IgD-negative memory B cell (primary cell): ENCODE results near the gene TMEM164. TPM values are rescaled to one million over a fixed set of nuclear protein-coding genes. Genes with fewer than 3 reads are reported as not detected.

Experiments
- H3K27ac Mint-ChIP-seq, 3 donors: one replicate each; pipeline ENCODE4 v1.8.0; 2020 to 2022; ENCODE audit warnings: mild to moderate bottlenecking in 3 of 3, mixed read lengths in 3 of 3, moderate library complexity in 1 of 3
- H3K27me3 Mint-ChIP-seq: one replicate; pipeline ENCODE4 v1.8.0; 2021; ENCODE audit warnings: mixed read lengths
- H3K36me3 Mint-ChIP-seq: one replicate; pipeline ENCODE4 v1.8.0; 2020; ENCODE audit warnings: mild to moderate bottlenecking, mixed read lengths
- H3K4me1 Mint-ChIP-seq, 3 donors: one replicate each; pipeline ENCODE4 v1.8.0; 2020 to 2022; ENCODE audit warnings: mixed read lengths in 3 of 3, mild to moderate bottlenecking in 1 of 3
- H3K4me3 Mint-ChIP-seq, 4 donors: one replicate each; pipeline ENCODE4 v1.8.0; 2020 to 2022; ENCODE audit warnings: mild to moderate bottlenecking in 4 of 4, mixed read lengths in 4 of 4, moderate library complexity in 3 of 4
- H3K9me3 Mint-ChIP-seq, 3 donors: one replicate each; pipeline ENCODE4 v1.8.0; 2020 to 2021; ENCODE audit warnings: mixed read lengths in 3 of 3, mild to moderate bottlenecking in 1 of 3
- polyA plus RNA-seq: library from polyadenylated mRNA; unstranded; fragments of 300-500 nt; fragmentation: Illumina TruSeq; gene quantifications from one replicate; pipeline ENCODE4 v1.2.3, GENCODE V29; 2021

TMEM164 gene
- polyA plus RNA-seq, 1 donor from 2014 or later: 1.4 TPM

DNA sequence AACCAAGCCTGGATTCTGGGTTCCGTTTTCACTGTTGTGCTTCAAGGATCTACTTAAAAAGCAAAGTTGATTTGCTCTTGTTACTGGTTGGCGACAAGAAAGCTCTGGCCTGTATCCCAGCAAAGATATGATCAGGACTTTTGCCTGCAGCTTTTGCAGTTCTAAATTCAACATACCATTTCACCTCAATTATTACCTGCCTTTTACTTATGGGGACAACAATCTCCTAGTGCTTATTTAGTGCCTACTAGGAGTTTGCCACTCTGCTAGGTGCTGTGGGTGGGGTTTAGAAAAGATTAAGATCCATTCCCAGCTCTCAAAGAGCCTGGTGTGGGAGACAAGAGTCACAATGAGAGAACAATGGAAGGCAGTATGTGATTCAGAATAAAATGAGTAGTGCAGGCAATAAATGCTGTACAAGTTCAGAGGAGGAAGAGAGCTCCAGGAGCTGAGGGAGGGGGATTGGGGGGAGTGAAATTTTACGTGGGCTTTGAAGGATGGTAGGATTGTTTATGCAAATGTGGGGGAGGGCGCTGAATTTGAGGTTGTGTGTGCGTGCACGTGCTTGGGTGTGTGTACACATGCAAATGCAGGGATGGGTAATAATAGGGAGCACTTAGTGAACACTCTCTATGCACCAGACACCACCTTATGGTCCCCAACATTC lies 5.0 kb upstream of the TMEM164 start:
- no peak overlapping the region for H3K4me3 Mint-ChIP-seq
- no peaks in the 10 kb centered on the region for H3K9me3 Mint-ChIP-seq
- peaks cover 0 to 7% (median 2%) of the 10 kb centered on the region in 3 donors for H3K4me1 Mint-ChIP-seq

DNA sequence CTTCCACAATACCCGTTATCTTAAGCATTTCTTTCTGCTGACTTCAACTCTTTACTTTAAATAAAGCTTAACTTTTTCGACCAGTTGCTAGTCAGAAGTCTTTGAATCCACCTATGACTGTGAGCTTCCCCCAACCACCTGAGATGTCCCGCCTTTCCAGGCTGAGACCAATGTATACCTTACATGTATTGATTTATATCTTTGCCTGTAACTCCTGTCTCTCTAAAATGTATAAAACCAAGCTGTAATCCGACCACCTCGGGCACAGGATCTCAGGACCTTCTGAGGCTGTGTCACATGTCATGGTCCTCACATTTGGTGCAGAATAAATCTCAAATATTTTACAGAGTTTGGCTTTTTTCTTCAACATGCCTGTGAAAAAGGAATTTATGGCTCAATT lies 2.9 kb upstream of the TMEM164 start:
- Mint-ChIP-seq H3K27me3 (no peaks in the 10 kb centered on the region), H3K4me3 (no peak overlapping the region), H3K9me3 (no peaks in the 10 kb centered on the region), H3K4me1 (peaks cover 6 to 10% (median 6%) of the 10 kb centered on the region in 3 donors), H3K27ac (no peak overlapping the region), H3K36me3 (peaks cover 2% of the 10 kb centered on the region)

More for the DNA sequence above, 5.0 kb upstream of the TMEM164 start:
- Mint-ChIP-seq H3K36me3 (no peaks in the 10 kb centered on the region), H3K27me3 (no peaks in the 10 kb centered on the region), H3K27ac (no peak overlapping the region)

DNA sequence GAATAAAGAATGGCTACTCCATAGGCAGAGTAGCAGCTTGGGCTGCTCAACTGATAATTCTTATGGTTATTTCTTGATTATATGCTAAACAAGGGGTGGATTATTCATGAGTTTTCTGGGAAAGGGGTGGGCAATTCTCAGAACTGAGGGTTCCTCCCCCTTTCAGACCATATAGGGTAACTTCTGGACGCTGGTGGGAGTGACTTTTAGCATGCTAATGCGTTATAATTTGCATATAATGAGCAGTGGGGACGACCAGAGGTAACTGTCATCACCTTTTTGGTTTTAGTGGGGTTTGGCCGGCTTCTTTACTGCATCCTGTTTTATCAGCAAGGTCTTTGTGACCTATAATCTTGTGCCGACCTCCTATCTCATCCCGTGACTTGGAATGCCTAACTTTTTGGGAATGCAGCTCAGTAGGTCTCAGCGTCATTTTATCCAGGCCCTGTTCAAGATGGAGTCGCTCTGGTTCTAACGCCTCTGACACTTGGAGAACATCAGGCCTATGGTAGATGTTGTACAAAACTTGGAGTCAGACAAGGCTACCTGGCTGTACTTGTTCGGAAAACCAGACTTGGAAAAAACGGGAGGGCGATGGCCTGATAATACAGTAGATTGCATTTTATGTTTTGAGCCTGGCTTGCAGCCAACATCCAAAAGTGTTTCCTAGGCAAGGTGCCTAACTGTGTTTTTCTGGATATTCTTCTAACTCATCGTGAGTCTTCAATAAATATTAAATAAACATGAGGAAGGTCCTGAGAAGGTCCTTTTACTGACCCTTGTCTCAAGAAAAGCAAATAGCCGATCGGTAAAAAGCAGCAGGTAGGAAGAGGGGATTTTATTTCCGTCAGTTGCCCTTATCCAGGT lies 1.8 kb upstream of the TMEM164 start:
- H3K4me1 Mint-ChIP-seq: peaks cover 6 to 14% (median 8%) of the 10 kb centered on the region in 3 donors
- peaks cover 4% of the 10 kb centered on the region for H3K36me3 Mint-ChIP-seq
- no peaks in the 10 kb centered on the region for H3K27me3 Mint-ChIP-seq
- H3K9me3 Mint-ChIP-seq: no peaks in the 10 kb centered on the region
- H3K4me3 Mint-ChIP-seq: peak overlapping the region in 2 of 4 donors; percentile 11 to 47
- peak overlapping the region in 2 of 3 donors; percentile 10 to 91 for H3K27ac Mint-ChIP-seq

DNA sequence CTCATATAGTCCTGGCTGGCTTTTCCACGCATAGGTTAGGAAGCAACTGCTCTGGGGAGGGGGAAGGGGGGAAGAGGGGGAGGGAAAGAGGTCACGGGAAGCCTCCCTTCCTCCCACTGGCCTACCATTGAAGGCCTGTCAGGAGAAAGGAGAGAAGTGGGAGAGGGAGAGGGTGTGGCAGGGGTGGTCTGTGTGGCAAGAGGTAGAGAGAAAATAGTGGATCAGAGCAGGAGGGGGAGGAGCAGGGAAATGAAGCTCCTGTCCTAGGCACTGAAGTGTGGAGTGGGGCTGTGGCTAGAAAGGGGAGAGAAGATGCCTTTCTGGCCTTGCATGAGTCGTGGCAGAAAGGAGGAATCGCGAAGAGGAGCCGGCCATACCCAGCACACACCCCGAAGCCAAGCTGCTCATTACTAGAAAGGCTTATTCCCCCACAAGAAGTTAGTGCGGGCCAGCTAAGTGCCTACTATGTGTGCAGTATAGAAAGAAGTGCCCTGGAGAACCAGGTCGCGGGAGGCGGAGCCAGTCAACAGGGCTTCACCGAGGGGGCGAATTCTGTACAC lies 1.1 kb upstream of the TMEM164 start:
- Mint-ChIP-seq H3K9me3 (no peaks in the 10 kb centered on the region), H3K4me1 (peaks cover 9 to 14% (median 13%) of the 10 kb centered on the region in 3 donors), H3K36me3 (peaks cover 4% of the 10 kb centered on the region), H3K4me3 (peak overlapping the region; percentile 60 to 97 (median 90)), H3K27me3 (no peaks in the 10 kb centered on the region), H3K27ac (peak overlapping the region; percentile 11 to 91 (median 65))

DNA sequence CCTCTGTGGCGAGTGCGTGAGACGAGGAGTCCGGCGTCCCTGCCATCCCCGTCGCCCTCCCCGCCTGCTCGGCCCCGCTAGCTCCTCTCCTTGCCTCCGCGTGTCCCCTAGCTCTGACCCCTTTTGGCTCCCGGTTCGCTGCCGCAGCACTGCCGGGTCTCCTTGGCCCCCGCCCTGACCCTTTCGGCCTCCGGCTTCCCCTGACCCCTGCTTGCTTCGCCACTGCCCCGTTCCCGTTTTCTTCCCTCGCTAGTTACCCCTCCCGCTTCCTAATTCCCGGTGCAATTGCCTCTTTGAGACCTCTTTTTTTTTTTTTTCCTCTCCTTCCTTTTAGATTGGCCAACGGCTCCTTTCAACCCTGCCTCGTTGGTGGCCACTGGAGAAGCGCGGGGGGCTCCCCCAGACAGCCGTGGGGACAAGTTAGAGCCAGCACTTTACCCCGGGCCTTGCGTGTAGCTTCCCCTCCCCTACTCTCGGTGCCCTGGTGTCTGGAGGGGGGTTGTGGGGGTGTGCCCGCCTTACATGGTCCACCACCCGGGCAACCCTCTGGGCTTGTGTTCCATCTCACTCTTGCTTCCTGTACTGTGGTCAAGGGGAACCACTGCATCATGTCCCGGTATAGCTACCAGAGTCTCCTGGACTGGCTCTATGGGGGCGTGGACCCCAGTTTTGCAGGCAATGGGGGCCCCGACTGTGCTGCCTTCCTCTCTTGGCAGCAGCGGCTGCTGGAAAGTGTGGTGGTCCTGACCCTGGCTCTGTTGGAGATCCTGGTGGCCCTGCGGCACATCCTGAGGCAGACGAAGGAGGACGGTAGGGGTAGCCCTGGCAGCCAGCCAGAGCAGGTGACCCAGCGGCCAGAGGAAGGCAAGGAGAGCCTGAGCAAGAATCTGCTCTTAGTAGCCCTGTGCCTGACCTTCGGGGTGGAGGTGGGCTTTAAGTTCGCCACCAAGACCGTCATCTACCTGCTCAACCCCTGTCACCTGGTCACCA lies 548 bp downstream of the TMEM164 start:
- Mint-ChIP-seq H3K4me3 (peak overlapping the region; percentile 82 to 94 (median 93)), H3K27ac (peak overlapping the region in 2 of 3 donors; percentile 67 to 91), H3K36me3 (peaks cover 4% of the 10 kb centered on the region), H3K9me3 (no peaks in the 10 kb centered on the region), H3K4me1 (peaks cover 10 to 19% (median 15%) of the 10 kb centered on the region in 3 donors), H3K27me3 (no peaks in the 10 kb centered on the region)

DNA sequence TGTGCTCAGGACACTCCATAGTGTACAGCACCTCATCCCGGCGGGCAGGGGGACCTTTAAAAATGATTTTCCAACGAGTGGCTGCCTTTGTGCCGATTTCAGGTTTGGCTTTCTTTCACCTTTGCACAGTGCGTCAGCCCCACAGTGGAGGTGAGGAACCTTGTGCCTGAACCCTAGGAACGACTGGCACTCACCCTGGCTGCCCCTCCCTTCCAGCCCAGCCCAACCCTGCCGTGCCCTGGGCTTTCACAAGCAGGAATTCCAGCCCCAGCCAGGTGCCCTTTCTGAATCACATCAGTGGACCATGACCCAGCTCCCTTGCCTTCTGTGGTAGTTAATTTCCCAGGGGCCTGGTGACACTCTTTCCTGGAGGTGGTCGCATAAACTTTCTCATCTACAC lies 1.3 kb downstream of the TMEM164 start:
- Mint-ChIP-seq H3K27me3 (no peaks in the 10 kb centered on the region), H3K27ac (peak overlapping the region in 1 of 3 donors; percentile 67), H3K4me1 (peaks cover 10 to 24% (median 16%) of the 10 kb centered on the region in 3 donors), H3K4me3 (peak overlapping the region; percentile 13 to 94 (median 93)), H3K9me3 (no peaks in the 10 kb centered on the region), H3K36me3 (peaks cover 5% of the 10 kb centered on the region)

DNA sequence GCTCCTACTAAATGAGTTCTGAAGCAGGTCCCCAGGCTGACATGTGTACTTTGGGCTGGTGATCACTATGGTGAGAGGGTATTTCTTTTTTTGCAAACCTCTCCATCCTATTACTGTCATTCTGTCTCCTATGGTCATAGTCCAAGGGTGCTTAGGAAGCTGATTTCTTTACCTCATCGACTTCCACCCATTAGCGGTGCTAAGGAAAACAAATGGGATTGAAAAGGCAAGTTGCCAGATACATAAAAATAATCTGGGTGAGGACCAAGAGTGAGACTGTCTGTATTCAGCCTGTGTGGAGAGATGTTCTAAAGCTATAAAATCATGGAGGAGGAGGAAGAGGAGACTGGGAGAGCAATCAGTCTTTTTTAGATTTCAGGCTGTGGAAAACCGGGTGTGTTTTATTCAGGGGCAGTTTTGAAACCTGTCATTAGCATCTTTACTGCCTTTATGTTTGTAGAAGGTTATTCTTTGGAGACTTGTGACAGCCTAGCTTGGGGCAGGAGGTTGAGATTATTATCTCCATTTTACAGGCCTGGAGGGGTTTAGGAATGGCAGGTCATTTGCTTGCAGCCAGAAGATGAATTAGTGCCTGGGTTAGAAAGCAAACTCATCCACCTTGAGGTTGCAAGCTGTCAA lies 1.9 kb downstream of the TMEM164 start:
- H3K27ac Mint-ChIP-seq: peak overlapping the region in 1 of 3 donors; percentile 67
- H3K36me3 Mint-ChIP-seq: peaks cover 5% of the 10 kb centered on the region
- no peaks in the 10 kb centered on the region for H3K9me3 Mint-ChIP-seq
- H3K4me1 Mint-ChIP-seq: peaks cover 10 to 25% (median 17%) of the 10 kb centered on the region in 3 donors
- no peaks in the 10 kb centered on the region for H3K27me3 Mint-ChIP-seq
- H3K4me3 Mint-ChIP-seq: peak overlapping the region in 3 of 4 donors; percentile 7 to 93 (median 13)

DNA sequence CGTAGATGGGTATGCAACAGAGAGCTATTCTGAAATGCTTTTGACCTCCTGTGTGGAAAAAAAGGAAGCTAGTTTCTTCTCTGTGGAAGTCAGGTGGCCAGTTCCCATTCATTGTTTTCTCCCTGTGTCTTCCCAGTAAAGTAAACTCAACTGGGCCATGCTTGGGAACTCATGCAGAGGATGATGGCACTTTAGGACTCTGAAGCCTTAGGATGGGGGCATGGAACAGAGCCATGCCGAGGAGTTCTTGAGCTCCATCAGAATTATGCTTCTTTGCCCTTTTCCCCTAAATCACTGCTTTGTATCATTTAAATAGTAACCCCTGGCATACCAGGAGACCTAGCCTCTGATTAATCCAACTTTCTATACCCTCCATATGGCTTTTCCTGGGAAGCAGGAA lies 3.2 kb downstream of the TMEM164 start:
- Mint-ChIP-seq H3K9me3 (no peaks in the 10 kb centered on the region), H3K4me1 (peaks cover 13 to 30% (median 28%) of the 10 kb centered on the region in 3 donors), H3K27me3 (no peaks in the 10 kb centered on the region), H3K36me3 (peaks cover 5% of the 10 kb centered on the region), H3K27ac (no peak overlapping the region), H3K4me3 (no peak overlapping the region)

DNA sequence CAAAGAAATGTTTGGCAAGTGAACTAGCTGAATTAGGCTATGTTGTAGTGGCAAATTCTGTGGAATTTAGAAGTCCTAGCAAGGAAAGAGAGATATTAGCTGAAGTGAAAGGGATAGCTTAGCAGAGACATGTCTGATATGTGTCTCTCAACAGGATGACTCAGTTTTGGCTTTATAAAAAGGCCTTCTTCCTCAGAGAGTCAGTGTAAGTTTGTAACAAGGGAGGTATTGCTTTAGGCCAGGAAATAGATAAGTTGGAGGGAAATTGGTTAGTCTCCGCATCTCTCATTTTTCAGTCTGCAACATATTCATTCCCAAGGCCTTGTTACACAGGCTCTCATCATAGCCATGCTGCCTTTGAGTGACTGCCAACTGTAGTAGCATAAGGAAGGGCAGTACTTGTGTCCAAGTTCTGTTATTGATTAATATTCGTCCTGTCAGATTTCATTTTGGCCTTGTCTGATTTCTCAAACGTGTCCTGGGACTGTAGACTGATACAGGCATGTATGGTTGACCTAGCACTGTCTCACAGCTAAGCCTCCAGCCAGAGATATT lies 4.0 kb downstream of the TMEM164 start:
- Mint-ChIP-seq H3K9me3 (no peaks in the 10 kb centered on the region), H3K4me3 (no peak overlapping the region), H3K27me3 (no peaks in the 10 kb centered on the region), H3K27ac (no peak overlapping the region), H3K36me3 (peaks cover 5% of the 10 kb centered on the region), H3K4me1 (peaks cover 12 to 31% (median 26%) of the 10 kb centered on the region in 3 donors)

DNA sequence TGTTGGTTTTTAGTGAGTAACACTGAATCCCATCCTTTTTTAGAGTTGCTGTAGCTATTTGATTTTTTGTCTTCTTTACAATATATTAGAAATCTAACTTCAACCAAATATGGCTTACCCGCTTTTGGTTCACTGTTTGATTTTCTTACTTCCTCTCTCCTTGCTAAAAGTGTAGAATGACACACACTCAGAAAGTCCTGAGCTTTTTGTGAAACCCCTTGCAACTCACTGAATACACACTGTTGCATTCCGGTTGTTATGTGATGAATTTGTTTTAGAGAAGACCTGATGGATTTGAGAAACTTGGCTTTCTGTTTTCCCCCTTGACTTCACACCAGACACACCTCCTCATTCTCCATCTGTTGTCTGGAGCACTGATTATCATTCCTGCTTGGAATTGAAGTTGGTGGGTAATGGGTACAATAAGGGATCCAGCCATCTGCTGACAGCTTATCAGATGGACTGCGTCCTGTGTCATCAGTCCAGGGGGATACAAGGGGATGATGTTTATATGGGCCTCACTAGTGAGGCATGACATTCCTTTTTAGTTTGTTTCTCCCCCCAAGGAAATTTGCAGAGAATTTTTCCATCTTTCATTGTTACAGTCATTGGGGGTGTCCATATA lies 5.2 kb downstream of the TMEM164 start:
- Mint-ChIP-seq H3K36me3 (peaks cover 5% of the 10 kb centered on the region), H3K27ac (no peak overlapping the region), H3K27me3 (no peaks in the 10 kb centered on the region), H3K9me3 (no peaks in the 10 kb centered on the region), H3K4me1 (peaks cover 11 to 31% (median 26%) of the 10 kb centered on the region in 3 donors), H3K4me3 (peak overlapping the region in 1 of 4 donors; percentile 36)

DNA sequence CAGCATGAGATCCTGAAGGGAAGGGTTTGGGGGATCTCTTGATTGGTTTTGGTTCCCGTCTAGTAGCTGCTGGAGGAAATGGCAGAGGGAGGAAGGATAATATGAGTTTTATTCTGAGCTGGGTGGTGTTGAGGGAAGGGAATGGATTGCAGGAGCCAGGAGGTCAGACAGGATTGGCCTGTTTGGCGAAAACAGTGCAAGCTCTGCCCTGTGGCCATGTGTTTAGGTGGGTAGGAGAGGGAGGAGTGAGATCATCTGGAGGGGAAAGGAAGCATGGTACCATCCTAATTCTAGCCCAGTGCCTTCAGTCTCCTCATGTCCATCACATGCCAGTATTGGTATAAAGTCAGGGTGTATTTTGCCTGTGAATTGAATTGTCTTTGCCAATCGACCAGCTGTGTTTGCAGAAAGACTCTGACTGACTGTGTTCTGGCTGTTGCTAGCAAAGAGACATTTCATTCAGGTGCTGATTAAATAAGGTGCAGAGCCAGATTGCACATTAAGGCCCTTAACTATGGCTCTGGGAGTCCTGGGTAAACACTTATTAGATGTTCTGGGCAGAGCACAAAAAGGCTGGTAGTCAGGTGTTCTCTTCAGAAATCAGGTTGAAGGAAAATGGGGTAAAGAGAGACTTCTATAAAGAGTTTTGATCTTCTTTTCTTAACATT lies 10.0 kb downstream of the TMEM164 start:
- Mint-ChIP-seq H3K27ac (no peak overlapping the region), H3K4me1 (peaks cover 5 to 16% (median 15%) of the 10 kb centered on the region in 3 donors), H3K4me3 (no peak overlapping the region), H3K27me3 (no peaks in the 10 kb centered on the region), H3K9me3 (no peaks in the 10 kb centered on the region), H3K36me3 (peaks cover 1% of the 10 kb centered on the region)

DNA sequence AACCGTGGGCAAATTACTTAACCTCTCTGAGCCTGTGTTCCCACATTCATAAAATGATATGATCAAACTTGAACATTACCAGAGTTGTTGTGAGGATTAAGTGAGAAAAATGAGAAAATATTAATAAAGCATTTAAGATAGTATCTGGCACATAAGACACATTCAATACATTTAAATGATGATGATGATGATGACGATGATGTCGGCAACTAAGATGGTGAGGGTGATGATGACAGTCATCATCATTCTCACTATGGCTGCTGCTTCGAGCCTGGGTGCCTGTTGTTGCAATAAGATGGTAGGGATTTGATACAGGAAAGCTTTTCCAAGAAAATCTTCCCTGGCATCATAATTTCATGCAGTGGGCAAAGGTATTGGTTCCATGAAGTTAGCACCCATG lies 11.1 kb downstream of the TMEM164 start:
- no peaks in the 10 kb centered on the region for H3K27me3 Mint-ChIP-seq
- peaks cover 1% of the 10 kb centered on the region for H3K36me3 Mint-ChIP-seq
- H3K9me3 Mint-ChIP-seq: no peaks in the 10 kb centered on the region
- peaks cover 5 to 13% (median 10%) of the 10 kb centered on the region in 3 donors for H3K4me1 Mint-ChIP-seq
- no peak overlapping the region for H3K27ac Mint-ChIP-seq
- no peak overlapping the region for H3K4me3 Mint-ChIP-seq

DNA sequence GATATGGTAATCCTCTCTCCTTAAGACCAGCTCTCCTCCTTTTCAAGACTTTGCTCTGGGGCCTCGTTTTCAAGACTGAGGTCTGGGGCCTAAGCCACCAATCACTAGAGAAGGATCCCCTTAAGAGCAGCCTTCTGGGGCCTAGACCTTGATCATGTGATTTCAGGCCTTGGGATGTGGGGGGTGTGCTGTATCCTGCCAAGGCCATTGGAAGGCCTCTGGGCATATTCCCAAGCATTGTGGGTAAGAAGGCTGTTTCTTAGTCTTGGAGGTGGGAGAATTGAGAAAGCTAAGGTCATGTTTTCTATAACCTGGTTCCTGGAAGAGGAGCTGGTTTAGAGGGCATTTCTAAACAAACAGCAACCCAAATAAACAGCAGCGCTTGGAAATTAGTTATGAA lies 12.1 kb downstream of the TMEM164 start:
- Mint-ChIP-seq H3K4me3 (no peak overlapping the region), H3K36me3 (no peaks in the 10 kb centered on the region), H3K4me1 (peaks cover 5 to 10% (median 7%) of the 10 kb centered on the region in 3 donors), H3K9me3 (no peaks in the 10 kb centered on the region), H3K27ac (no peak overlapping the region), H3K27me3 (no peaks in the 10 kb centered on the region)
